Liver (tissue), 9 donors: ENCODE measurements around the gene ADGRF1. TPM values are rescaled to one million over a fixed set of nuclear protein-coding genes. Genes with fewer than 3 reads are reported as not detected.

Experiments used
- DNase-seq: peaks from one replicate; pipeline ENCODE4 v3.0.0-alpha.2; 2017; ENCODE audit warnings: low spot score
- H3K27ac ChIP-seq, 2 donors: one replicate each; pipeline ENCODE4 v1.7.0; 2013; ENCODE audit warnings: inconsistent platforms in 2 of 2, low read length in 2 of 2, control low read depth in 1 of 2, low read depth in 1 of 2, mild to moderate bottlenecking in 1 of 2
- H3K27me3 ChIP-seq, 4 donors: one replicate each; pipeline versions ENCODE4 v1.6.1 to v1.7.0; 2013; ENCODE audit warnings: low read length in 3 of 4, inconsistent platforms in 1 of 4, mild to moderate bottlenecking in 1 of 4, moderate library complexity in 1 of 4; ENCODE audit not compliant: control insufficient read depth in 4 of 4, insufficient read depth in 4 of 4
- H3K36me3 ChIP-seq, 4 donors: one replicate each; pipeline versions ENCODE4 v1.6.1 to v1.7.0; 2013; ENCODE audit warnings: low read length in 3 of 4, mild to moderate bottlenecking in 3 of 4, low read depth in 1 of 4, moderate library complexity in 1 of 4; ENCODE audit not compliant: control insufficient read depth in 4 of 4, insufficient read depth in 3 of 4
- H3K4me1 ChIP-seq, 4 donors: one replicate each; pipeline versions ENCODE4 v1.6.1 to v1.7.0; 2013; ENCODE audit warnings: low read length in 3 of 4, mild to moderate bottlenecking in 3 of 4, moderate library complexity in 1 of 4; ENCODE audit not compliant: control insufficient read depth in 4 of 4, insufficient read depth in 4 of 4
- H3K4me3 ChIP-seq, 3 donors: one replicate each; pipeline versions ENCODE4 v1.6.1 to v1.7.0; 2013; ENCODE audit warnings: low read length in 3 of 3, control low read depth in 1 of 3, low read depth in 1 of 3, mild to moderate bottlenecking in 1 of 3
- H3K9ac ChIP-seq, 2 donors: one replicate each; pipeline ENCODE4 v1.7.0; 2013; ENCODE audit warnings: low read length in 2 of 2, mild to moderate bottlenecking in 2 of 2, moderate library complexity in 2 of 2, control low read depth in 1 of 2, low read depth in 1 of 2
- H3K9me3 ChIP-seq, 4 donors: one replicate each; pipeline versions ENCODE4 v1.6.1 to v1.7.0; 2013; ENCODE audit warnings: low read length in 3 of 4; ENCODE audit not compliant: control insufficient read depth in 4 of 4
- ATF3 ChIP-seq: IDR thresholded peaks from 2 replicates; pipeline ENCODE4 v1.6.1; 2016; ENCODE audit warnings: antibody characterized with exemption
- CTCF ChIP-seq: fragments of 150-350 bp; IDR thresholded peaks from 2 replicates; pipeline ENCODE4 v1.5.1; 2017; ENCODE audit warnings: improper control_type of control experiment, low read depth, low read length; ENCODE audit not compliant: missing input control
- EGR1 ChIP-seq, 2 donors: IDR thresholded peaks; 2 replicates each; pipeline ENCODE4 v1.6.1; 2016 to 2018; ENCODE audit warnings: antibody characterized with exemption in 2 of 2, low read depth in 2 of 2
- FOXA1 ChIP-seq: IDR thresholded peaks from 2 replicates; pipeline ENCODE4 v1.6.1; 2016; ENCODE audit warnings: antibody characterized with exemption
- FOXA2 ChIP-seq: IDR thresholded peaks from 2 replicates; pipeline ENCODE4 v1.6.1; 2016; ENCODE audit warnings: antibody characterized with exemption
- GABPA ChIP-seq, 2 donors: IDR thresholded peaks in 1 of 2; conservative IDR thresholded peaks in 1 of 2; 2 replicates each; pipeline ENCODE4 v1.6.1; 2016; ENCODE audit warnings: antibody characterized with exemption in 2 of 2, mild to moderate bottlenecking in 1 of 2, moderate library complexity in 1 of 2
- HNF4A ChIP-seq, 2 donors: conservative IDR thresholded peaks; 2 replicates each; pipeline ENCODE4 v1.6.1; 2016; ENCODE audit warnings: antibody characterized with exemption in 2 of 2, mild to moderate bottlenecking in 2 of 2
- HNF4G ChIP-seq: IDR thresholded peaks from 2 replicates; pipeline ENCODE4 v1.6.1; 2016; ENCODE audit warnings: antibody characterized with exemption
- JUND ChIP-seq, 2 donors: IDR thresholded peaks; 2 replicates each; pipeline ENCODE4 v1.6.1; 2016; ENCODE audit warnings: antibody characterized with exemption in 2 of 2
- MAX ChIP-seq: IDR thresholded peaks from 2 replicates; pipeline ENCODE4 v1.6.1; 2016; ENCODE audit warnings: antibody characterized with exemption
- NR2F2 ChIP-seq: IDR thresholded peaks from 2 replicates; pipeline ENCODE4 v1.6.1; 2016; ENCODE audit warnings: antibody characterized with exemption
- RAD21 ChIP-seq, 2 donors: IDR thresholded peaks; 2 replicates each; pipeline ENCODE4 v1.6.1; 2016; ENCODE audit warnings: antibody characterized with exemption in 2 of 2, mild to moderate bottlenecking in 2 of 2
- RXRA ChIP-seq, 2 donors: IDR thresholded peaks; 2 replicates each; pipeline ENCODE4 v1.6.1; 2017 to 2018; ENCODE audit warnings: antibody characterized with exemption in 2 of 2, mild to moderate bottlenecking in 1 of 2
- SP1 ChIP-seq: IDR thresholded peaks from 2 replicates; pipeline ENCODE4 v1.6.1; 2018; ENCODE audit warnings: antibody characterized with exemption, mild to moderate bottlenecking
- YY1 ChIP-seq: IDR thresholded peaks from 2 replicates; pipeline ENCODE4 v1.6.1; 2016; ENCODE audit warnings: antibody characterized with exemption, mild to moderate bottlenecking
- ZBTB33 ChIP-seq: IDR thresholded peaks from 2 replicates; pipeline ENCODE4 v1.6.1; 2016; ENCODE audit warnings: antibody characterized with exemption
- WGBS: extraction: QIAGEN DNeasy Blood & Tissue Kit; methylation state at CpG from one replicate; pipeline ENCODE4 v1.1.7; 2013; 5-methylcytosine and 5-hydroxymethylcytosine counted together
- polyA plus RNA-seq, 2 donors: library from polyadenylated mRNA; stranded (reverse) in 1 of 2; unstranded in 1 of 2; fragments of 200-250 nt in 1 of 2; fragments of >200 nt in 1 of 2; fragmentation: Nextera tagmentation in 1 of 2; extraction: Ambion mirVana in 1 of 2; gene quantifications; one replicate each; pipeline versions ENCODE4 v1.2.1 to v1.2.3, GENCODE V29; 2013 to 2015
- total RNA-seq, 2 donors: library from RNA; depleted of rRNA; stranded (reverse); fragments of >200 nt; gene quantifications; one replicate each; pipeline ENCODE4 v1.2.3, GENCODE V29; 2014
- donor health status: healthy.
- donor health status: healthy.
- donor health status: healthy.
- donor health status: healthy.
- donor health status: healthy.

ADGRF1 gene
- total and polyA plus RNA-seq, 4 donors: 0.01 TPM; not detected in 3

GRCh38 chr6:46963039-46963438 is 79.1 kb downstream of the ADGRF1 start:
- H3K9ac ChIP-seq: no peak overlapping the region
- H3K4me3 ChIP-seq: no peak overlapping the region
- H3K9me3 ChIP-seq: no peaks in the 10 kb centered on the region
- TF ChIP-seq NR2F2: no peak
- TF ChIP-seq GABPA (IDR thresholded peaks at IDR 0.05 in 1 of 2, conservative IDR thresholded peaks at IDR 0.05 in 1 of 2): no peak
- no peak for TF ChIP-seq ZBTB33
- no peak for TF ChIP-seq RXRA (IDR thresholded peaks at IDR 0.05)
- TF ChIP-seq RAD21 (IDR thresholded peaks at IDR 0.05): no peak
- no peak for TF ChIP-seq FOXA2
- TF ChIP-seq ATF3: no peak
- TF ChIP-seq MAX: no peak
- no peak for TF ChIP-seq SP1
- H3K4me1 ChIP-seq: no peaks in the 10 kb centered on the region
- no peak for DNase-seq
- no peaks in the 10 kb centered on the region for H3K36me3 ChIP-seq
- H3K27me3 ChIP-seq: no peaks in the 10 kb centered on the region
- no peak overlapping the region for H3K27ac ChIP-seq

GRCh38 chr6:46961711-46962110 is 80.4 kb downstream of the ADGRF1 start:
- Histone ChIP-seq H3K36me3 (no peaks in the 10 kb centered on the region), H3K9ac (no peak overlapping the region), H3K9me3 (peaks cover 0 to 3% (median 0%) of the 10 kb centered on the region in 4 donors), H3K4me1 (no peaks in the 10 kb centered on the region), H3K27me3 (no peaks in the 10 kb centered on the region), H3K4me3 (no peak overlapping the region), H3K27ac (no peak overlapping the region)
- TF ChIP-seq JUND (IDR thresholded peaks at IDR 0.05) (no peak), EGR1 (IDR thresholded peaks at IDR 0.05; ENCODE audit: low read depth in 2 of 2) (no peak), YY1 (no peak), MAX (no peak), HNF4G (no peak), GABPA (IDR thresholded peaks at IDR 0.05 in 1 of 2, conservative IDR thresholded peaks at IDR 0.05 in 1 of 2) (no peak), SP1 (no peak), FOXA1 (no peak), RAD21 (IDR thresholded peaks at IDR 0.05) (no peak), ATF3 (no peak)
- 80% methylated on average over 5 of the region's 5 CpGs for WGBS
- no peak for DNase-seq

GRCh38 chr6:46961232-46961631 is 80.9 kb downstream of the ADGRF1 start:
- H3K9ac ChIP-seq: no peak overlapping the region
- H3K27ac ChIP-seq: no peak overlapping the region
- no peaks in the 10 kb centered on the region for H3K36me3 ChIP-seq
- H3K4me3 ChIP-seq: no peak overlapping the region
- H3K9me3 ChIP-seq: peaks cover 0 to 3% (median 0%) of the 10 kb centered on the region in 4 donors
- no peak for DNase-seq
- no peaks in the 10 kb centered on the region for H3K27me3 ChIP-seq
- no peaks in the 10 kb centered on the region for H3K4me1 ChIP-seq
- TF ChIP-seq CTCF (no peak), HNF4G (no peak), SP1 (no peak), ATF3 (no peak), HNF4A (conservative IDR thresholded peaks at IDR 0.05) (no peak), FOXA1 (no peak), RXRA (IDR thresholded peaks at IDR 0.05) (no peak), GABPA (IDR thresholded peaks at IDR 0.05 in 1 of 2, conservative IDR thresholded peaks at IDR 0.05 in 1 of 2) (no peak), ZBTB33 (no peak)
